ENCODE measurements around the gene MYADML2. TPM values are rescaled to one million over a fixed set of nuclear protein-coding genes. Genes with fewer than 3 reads are reported as not detected.

MYADML2 gene
- total RNA-seq, 2 experiments from 2014 or later, result not detected

DNA sequence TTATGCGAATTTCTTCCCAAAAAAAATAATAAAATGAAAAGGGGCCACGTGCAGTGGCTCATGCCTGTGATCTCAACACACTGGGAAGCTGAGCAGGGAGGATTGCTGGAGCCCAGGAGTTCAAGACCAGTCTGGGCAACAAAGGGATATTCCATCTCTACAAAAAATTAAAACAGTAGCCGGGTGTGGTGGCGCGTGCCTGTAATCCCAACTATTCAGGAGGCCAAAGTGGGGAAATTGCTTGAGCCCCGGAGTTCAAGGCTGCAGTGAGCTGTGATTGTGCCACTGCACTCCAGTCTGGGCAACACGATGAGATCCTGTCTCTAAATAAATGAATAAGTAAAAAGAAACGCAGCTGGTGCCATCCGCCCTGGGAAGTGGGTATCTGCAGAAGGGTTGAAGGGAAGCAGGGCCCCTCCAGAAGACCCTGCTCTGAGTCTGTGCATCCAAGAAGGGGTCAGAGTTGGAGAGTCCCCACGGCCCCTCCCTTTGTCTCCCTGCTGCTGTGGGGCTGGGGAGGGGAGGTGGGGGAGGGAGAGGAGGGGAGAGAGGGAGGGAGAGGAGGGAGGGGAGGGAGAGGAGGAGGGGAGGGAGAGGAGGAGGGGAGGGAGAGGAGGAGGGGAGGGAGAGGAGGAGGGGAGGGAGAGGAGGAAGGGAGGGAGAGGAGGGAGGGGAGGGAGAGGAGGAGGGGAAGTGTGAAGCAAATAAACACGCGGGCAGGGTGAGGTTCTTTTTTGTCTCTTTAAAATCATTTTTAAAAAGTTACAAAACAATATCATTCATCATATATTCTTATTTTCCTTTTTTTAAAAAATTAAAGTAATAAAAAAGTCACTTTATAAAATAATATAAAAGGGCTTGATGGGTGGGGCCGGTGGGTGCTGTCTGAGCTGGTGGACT is 5.0 kb upstream of the MYADML2 start:
- CTCF ChIA-PET, result interaction anchor here (1.0 to 3.3 kb wide), 4 partner anchors 8 to 217 kb away, joined by 3 to 17 read pairs (median 9); partner anchors contain the start of genes CENPX and NOTUM
- DNase-seq, result no peak
- Mint-ChIP-seq H3K9me3 (ENCODE audit: low read depth) (no peaks in the 10 kb centered on the region), H3K4me3 (no peak overlapping the region), H3K4me1 (no peaks in the 10 kb centered on the region), H3K27ac (no peak overlapping the region), H3K27me3 (peaks cover 8% of the 10 kb centered on the region), H3K36me3 (no peaks in the 10 kb centered on the region)
- no peak for ATAC-seq

DNA sequence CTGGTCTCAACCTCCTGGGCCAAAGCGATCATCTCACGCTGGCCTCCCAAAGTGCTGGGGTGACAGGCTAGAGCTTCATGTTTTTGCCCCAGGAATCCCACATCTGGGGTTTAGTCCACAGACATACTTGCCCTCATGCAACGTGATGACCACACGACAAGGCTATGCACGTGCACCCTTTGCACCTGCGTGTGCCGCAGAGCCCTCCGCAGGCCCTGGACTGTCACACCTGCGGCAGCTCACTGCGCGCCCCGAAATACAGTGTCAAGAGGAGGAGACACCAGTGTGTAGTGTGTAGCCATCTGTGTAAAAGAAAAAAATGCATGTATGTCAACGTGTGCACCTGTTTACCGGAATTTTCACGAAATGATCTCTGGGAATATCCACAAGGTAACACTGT is 3.5 kb upstream of the MYADML2 start:
- H3K9me3 Mint-ChIP-seq (ENCODE audit: low read depth), result no peaks in the 10 kb centered on the region
- H3K27me3 Mint-ChIP-seq, result peaks cover 8% of the 10 kb centered on the region
- CTCF ChIA-PET, result interaction anchor here (1.3 to 3.0 kb wide), 2 partner anchors 10 to 70 kb away, joined by 3 to 17 read pairs; partner anchors contain the start of gene NOTUM
- no peak for ATAC-seq
- no peaks in the 10 kb centered on the region for H3K36me3 Mint-ChIP-seq
- no peak overlapping the region for H3K4me3 Mint-ChIP-seq
- no peak overlapping the region for H3K27ac Mint-ChIP-seq
- no peak for DNase-seq
- no peaks in the 10 kb centered on the region for H3K4me1 Mint-ChIP-seq

DNA sequence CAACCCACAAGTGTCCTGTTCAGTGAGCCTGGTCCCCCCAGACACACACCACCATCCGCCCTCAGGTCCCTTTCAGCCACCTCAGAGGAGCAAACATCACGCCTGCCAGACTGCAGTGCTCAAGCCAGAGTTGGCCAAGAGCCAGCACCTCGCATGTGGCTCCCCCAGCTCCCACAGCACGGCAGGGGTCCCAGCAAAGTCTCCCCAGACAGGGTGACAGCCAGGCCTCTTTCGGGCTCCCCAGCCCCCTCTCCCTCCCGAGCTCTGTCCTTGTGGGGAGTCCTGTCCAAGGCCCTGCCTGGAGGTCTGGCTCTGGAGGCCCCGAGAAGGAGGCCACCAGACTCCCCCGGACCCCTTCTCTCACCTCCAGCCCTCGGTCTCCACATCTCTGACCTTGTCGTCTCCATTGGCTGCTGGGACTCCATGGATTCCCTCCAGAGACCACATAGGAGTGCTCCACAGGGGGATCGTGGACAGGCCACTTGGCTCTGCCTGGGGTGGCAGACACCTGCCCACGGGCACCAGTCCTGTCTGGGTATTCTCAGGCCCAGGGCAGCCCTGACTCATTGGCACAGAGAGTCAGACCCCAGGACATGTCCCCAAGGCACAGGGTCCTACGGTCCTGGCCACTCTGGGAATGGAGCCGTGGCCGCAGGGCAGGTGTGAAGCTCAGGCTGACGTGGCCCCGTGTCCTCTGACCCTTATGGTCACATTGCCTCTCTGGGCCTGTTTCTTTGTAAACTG is 1.8 kb upstream of the MYADML2 start:
- CTCF ChIA-PET, result interaction anchor here (1.9 kb wide), 1 partner anchor 11 kb away, joined by 5 read pairs; no protein-coding TSS in a partner anchor
- H3K4me1 Mint-ChIP-seq, result no peaks in the 10 kb centered on the region
- ATAC-seq (no peak), DNase-seq (no peak)
- H3K4me3 Mint-ChIP-seq, result no peak overlapping the region
- no peaks in the 10 kb centered on the region for H3K9me3 Mint-ChIP-seq (ENCODE audit: low read depth)
- H3K36me3 Mint-ChIP-seq, result no peaks in the 10 kb centered on the region
- peaks cover 8% of the 10 kb centered on the region for H3K27me3 Mint-ChIP-seq
- no peak overlapping the region for H3K27ac Mint-ChIP-seq

- H3K4me3 Mint-ChIP-seq, result no peak overlapping the region
- H3K36me3 Mint-ChIP-seq, result no peaks in the 10 kb centered on the region
- ATAC-seq, result no peak
- peaks cover 5% of the 10 kb centered on the region for H3K27me3 Mint-ChIP-seq
- no peak for DNase-seq
- no peak overlapping the region for H3K27ac Mint-ChIP-seq
- CTCF ChIA-PET, result interaction anchor here (3.0 kb wide), 1 partner anchor 15 kb away, joined by 11 read pairs; no protein-coding TSS in a partner anchor
- H3K9me3 Mint-ChIP-seq (ENCODE audit: low read depth), result no peaks in the 10 kb centered on the region
- no peaks in the 10 kb centered on the region for H3K4me1 Mint-ChIP-seq
Measured at GRCh38 chr17:81944858-81945257, 2.2 kb downstream of the MYADML2 start.

DNA sequence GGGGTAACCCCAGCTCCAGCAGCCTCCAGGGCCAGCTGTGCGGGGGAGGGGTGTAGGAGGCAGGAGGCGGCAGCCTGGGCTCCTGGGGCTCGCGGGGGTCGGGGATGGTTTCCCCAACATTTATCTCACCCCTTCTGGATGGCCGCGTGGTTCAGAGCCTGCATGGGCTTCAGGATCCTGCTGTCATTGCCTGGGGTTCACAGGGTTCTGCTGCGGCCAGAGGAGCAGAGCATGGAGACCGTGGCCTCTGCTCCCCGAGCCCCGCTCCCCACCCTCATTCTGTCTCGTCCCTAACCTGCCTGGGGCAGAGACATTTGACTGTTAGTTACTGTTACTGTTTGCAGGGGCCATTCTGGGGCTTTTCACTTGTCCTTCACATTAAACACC is 4.9 kb downstream of the MYADML2 start:
- Mint-ChIP-seq H3K9me3 (ENCODE audit: low read depth) (no peaks in the 10 kb centered on the region), H3K36me3 (no peaks in the 10 kb centered on the region), H3K27me3 (peaks cover 5% of the 10 kb centered on the region), H3K27ac (no peak overlapping the region), H3K4me1 (peaks cover 5% of the 10 kb centered on the region), H3K4me3 (no peak overlapping the region)
- no peak for ATAC-seq
- no peak for DNase-seq
- CTCF ChIA-PET, result no interaction called here

DNA sequence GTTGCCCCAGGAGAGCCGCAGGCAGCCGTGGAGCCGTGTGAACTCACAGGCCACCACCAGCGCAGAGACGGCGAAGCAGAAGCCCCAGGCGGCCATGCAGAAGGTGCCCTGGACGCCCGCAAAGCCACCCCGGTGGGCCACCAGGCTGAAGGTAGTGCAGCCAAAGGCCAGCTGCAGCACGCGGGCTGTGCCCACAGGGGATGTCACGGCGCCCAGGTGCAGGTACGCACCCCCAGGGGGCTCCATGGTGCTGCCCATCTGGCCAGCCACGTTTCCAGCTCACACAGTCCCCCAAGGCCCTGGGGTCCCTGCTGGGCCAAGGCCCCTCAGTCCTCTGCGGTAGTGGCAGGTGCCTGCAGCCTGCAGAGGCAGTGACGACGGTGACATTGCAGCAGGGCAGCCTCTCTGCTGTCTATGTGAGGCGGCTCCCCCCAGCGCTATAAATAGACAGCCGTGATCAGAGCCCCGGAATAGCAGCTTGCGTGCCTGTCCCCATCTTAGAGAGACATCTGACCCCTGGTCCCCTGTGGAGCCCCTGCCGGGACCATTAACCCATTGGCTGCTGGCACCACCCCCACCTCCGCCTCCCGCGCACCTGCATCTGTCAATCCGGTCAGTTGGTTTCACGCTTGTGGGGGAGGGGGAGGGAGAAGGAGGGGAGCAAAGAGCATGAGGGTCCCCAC is 5.4 kb downstream of the MYADML2 start:
- H3K4me1 Mint-ChIP-seq, result peaks cover 5% of the 10 kb centered on the region
- DNase-seq (no peak), ATAC-seq (no peak)
- no peak overlapping the region for H3K27ac Mint-ChIP-seq
- no peaks in the 10 kb centered on the region for H3K9me3 Mint-ChIP-seq (ENCODE audit: low read depth)
- peaks cover 5% of the 10 kb centered on the region for H3K27me3 Mint-ChIP-seq
- H3K36me3 Mint-ChIP-seq, result no peaks in the 10 kb centered on the region
- H3K4me3 Mint-ChIP-seq, result no peak overlapping the region
- CTCF ChIA-PET, result interaction anchor here (0.9 kb wide), 1 partner anchor 14 kb away, joined by 4 read pairs; the partner anchor contains the start of gene MAFG

DNA sequence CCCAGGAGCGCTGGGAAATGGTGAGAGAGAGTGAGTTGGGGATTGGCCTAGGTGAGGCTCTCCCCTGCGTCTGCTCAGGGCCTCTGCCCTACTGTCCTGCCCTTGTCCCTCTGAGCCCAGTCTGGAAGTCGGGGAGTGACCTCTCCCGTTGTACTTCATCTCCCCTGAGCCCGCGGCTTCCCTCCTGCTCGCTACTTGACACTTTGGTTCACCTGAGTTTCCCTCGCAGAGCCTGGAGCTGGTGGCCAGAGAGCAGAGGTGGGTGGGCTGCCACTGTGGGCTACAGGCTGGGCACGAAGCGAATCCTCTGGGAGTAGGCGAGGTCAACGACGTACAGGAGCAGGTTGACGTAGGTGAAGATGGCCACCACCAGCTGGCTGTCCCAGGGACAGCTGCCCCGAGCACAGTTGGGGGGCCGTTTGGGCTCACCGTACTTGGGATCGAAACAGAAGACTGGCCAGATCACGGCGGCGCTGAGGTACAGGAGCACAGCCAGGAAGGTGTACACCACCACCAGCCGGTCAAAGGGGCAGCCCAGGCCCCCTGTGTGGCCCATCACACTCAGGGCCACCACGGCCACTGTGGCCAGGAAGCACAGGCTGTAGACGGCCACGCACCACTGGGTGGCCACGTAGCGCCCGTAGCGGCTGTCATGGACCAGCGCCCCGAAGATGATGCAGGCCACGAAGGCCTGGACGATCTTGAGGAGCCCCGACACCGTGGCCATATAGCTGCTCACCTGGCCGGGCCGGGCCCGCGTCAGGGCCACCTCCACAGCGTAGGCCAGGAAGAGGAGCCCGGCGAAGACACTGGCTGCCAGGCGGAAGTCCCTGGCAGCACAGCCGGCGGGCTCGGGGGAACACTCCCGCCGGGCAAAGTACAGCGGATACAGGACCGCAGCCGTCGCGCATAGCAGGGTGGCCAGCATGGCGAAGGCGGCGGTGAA is 6.2 kb downstream of the MYADML2 start:
- DNase-seq (no peak), ATAC-seq (no peak)
- Mint-ChIP-seq H3K4me1 (peaks cover 9% of the 10 kb centered on the region), H3K9me3 (ENCODE audit: low read depth) (no peaks in the 10 kb centered on the region), H3K27me3 (peaks cover 5% of the 10 kb centered on the region), H3K27ac (no peak overlapping the region), H3K4me3 (no peak overlapping the region), H3K36me3 (no peaks in the 10 kb centered on the region)
- CTCF ChIA-PET, result interaction anchor here (0.9 to 1.7 kb wide), 2 partner anchors 13 to 19 kb away, joined by 4 to 5 read pairs; partner anchors contain the start of gene MAFG

DNA sequence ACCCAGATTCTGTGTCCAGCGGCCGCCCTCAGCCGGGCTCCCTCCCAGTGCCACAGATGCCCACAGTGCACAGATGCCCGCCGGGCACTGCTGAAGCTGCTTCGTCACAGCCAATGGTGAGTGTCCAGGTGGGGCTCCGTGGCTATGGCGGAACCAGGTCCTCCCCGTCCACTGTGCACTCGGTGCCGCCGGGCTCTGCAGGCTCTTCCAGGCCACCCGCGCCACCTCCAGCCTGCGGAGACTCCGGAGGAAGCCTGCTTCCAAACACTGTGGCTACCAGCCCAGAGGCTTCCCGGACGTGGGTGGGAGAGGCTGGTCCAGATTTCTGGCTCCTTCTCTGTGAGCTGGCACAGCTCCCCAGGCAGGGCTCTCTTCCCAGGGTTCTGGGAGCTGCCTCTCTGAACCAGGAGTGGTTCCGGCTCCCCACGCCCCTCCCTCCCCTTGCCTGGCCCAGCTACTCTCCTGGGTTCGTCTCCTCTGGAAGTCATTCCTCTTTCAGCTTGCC is 7.1 kb downstream of the MYADML2 start:
- H3K4me1 Mint-ChIP-seq, result peaks cover 12% of the 10 kb centered on the region
- H3K27me3 Mint-ChIP-seq, result peaks cover 5% of the 10 kb centered on the region
- H3K9me3 Mint-ChIP-seq (ENCODE audit: low read depth), result no peaks in the 10 kb centered on the region
- CTCF ChIA-PET, result interaction anchor here (1.7 kb wide), 1 partner anchor 19 kb away, joined by 5 read pairs; no protein-coding TSS in a partner anchor
- H3K27ac Mint-ChIP-seq, result no peak overlapping the region
- no peak overlapping the region for H3K4me3 Mint-ChIP-seq
- ATAC-seq (no peak), DNase-seq (no peak)
- H3K36me3 Mint-ChIP-seq, result no peaks in the 10 kb centered on the region

DNA sequence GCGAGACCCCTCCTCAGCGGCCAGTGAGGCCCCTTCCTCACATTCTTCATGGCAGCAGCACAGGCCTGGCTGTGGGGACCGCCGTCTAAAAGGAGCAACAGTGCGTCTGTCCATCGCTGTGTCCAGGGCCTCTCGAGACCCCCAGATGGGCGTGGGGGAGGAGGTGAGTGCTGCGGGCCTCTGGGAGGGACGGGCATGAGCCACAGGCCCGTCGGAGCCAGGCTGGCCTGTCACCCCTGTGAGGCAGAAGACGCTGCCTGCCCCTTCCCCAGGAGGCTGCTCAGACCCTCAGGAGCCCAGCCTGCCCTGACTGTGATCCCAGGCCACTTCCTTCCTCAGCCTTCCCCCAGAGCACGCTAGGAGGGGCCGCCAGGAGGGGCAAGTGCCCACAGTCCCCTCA is 7.8 kb downstream of the MYADML2 start:
- no peak for ATAC-seq
- no peak overlapping the region for H3K27ac Mint-ChIP-seq
- peaks cover 5% of the 10 kb centered on the region for H3K27me3 Mint-ChIP-seq
- H3K4me3 Mint-ChIP-seq, result no peak overlapping the region
- H3K4me1 Mint-ChIP-seq, result peaks cover 12% of the 10 kb centered on the region
- no peak for DNase-seq
- H3K9me3 Mint-ChIP-seq (ENCODE audit: low read depth), result no peaks in the 10 kb centered on the region
- H3K36me3 Mint-ChIP-seq, result no peaks in the 10 kb centered on the region
- CTCF ChIA-PET, result no interaction called here

GRCh38 chr17:81935709-81936084 is 11.3 kb downstream of the MYADML2 start:
- no peak overlapping the region for H3K27ac Mint-ChIP-seq
- peaks cover 5% of the 10 kb centered on the region for H3K27me3 Mint-ChIP-seq
- CTCF ChIA-PET, result interaction anchor here (1.2 kb wide), 1 partner anchor 24 kb away, joined by 4 read pairs; no protein-coding TSS in a partner anchor
- H3K4me1 Mint-ChIP-seq, result peaks cover 21% of the 10 kb centered on the region
- ATAC-seq (no peak), DNase-seq (no peak)
- no peaks in the 10 kb centered on the region for H3K9me3 Mint-ChIP-seq (ENCODE audit: low read depth)
- H3K36me3 Mint-ChIP-seq, result no peaks in the 10 kb centered on the region
- H3K4me3 Mint-ChIP-seq, result peak overlapping the region; percentile 43

- DNase-seq, result no peak
- no peak for ATAC-seq
- no peak overlapping the region for H3K4me3 Mint-ChIP-seq
- H3K27me3 Mint-ChIP-seq, result no peaks in the 10 kb centered on the region
- H3K4me1 Mint-ChIP-seq, result peaks cover 21% of the 10 kb centered on the region
- H3K36me3 Mint-ChIP-seq, result no peaks in the 10 kb centered on the region
- no peaks in the 10 kb centered on the region for H3K9me3 Mint-ChIP-seq (ENCODE audit: low read depth)
- CTCF ChIA-PET, result interaction anchor here (1.2 kb wide), 1 partner anchor 24 kb away, joined by 4 read pairs; no protein-coding TSS in a partner anchor
- no peak overlapping the region for H3K27ac Mint-ChIP-seq
Measured at GRCh38 chr17:81934850-81935708, 12.0 kb downstream of the MYADML2 start.

All from activated CD8-positive, alpha-beta memory T cell treated with anti-CD3 and anti-CD28 coated beads, Interleukin-2, amount 10 ng/mL, durations not matched to agents 7 days and 5 days (primary cell).